Measurements from ENCODE around the gene ADAT3. TPM values are rescaled to one million over a fixed set of nuclear protein-coding genes. Genes with fewer than 3 reads are reported as not detected.

ADAT3 gene
- total and polyA plus RNA-seq, 2 experiments from 2014 or later, result 2.4 to 11.0 TPM

DNA sequence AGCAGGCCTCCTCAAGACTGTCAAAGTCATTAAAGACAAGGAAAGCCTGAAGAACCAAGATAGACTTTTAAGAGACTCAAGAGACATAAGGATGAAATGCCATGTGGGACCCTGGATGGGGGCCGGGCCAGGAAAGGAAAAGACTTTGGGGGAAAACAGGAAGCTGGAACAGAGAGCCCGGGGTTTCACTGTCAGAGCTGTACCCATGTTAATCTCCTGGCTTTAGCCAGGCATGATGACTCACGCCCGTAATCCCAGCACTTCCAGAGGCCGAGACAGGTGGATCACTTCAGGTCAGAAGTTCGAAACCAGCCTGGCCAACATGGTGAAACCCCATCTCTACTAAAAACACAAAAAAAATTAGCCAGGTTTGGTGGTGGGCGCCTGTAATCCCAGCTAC is 36.2 kb upstream of the ADAT3 start:
- Histone ChIP-seq H4K20me1 (ENCODE audit: insufficient read depth, poor library complexity, severe bottlenecking) (peaks cover 9% of the 10 kb centered on the region), H3K4me3 (no peak overlapping the region), H3K27ac (no peak overlapping the region), H3K9me3 (ENCODE audit: low read depth) (no peaks in the 10 kb centered on the region), H3K79me2 (peaks cover 44% of the 10 kb centered on the region), H2AFZ (no peak overlapping the region), H3K36me3 (replicated peaks; ENCODE audit: insufficient read depth, low read depth) (no peaks in the 10 kb centered on the region), H3K27me3 (no peaks in the 10 kb centered on the region), H3K9me2 (replicated peaks; ENCODE audit: insufficient read depth) (no peaks in the 10 kb centered on the region), H3K4me1 (ENCODE audit: insufficient read depth) (peaks cover 12% of the 10 kb centered on the region), H3K4me2 (no peak overlapping the region)
- TF ChIP-seq, protein P1, sequence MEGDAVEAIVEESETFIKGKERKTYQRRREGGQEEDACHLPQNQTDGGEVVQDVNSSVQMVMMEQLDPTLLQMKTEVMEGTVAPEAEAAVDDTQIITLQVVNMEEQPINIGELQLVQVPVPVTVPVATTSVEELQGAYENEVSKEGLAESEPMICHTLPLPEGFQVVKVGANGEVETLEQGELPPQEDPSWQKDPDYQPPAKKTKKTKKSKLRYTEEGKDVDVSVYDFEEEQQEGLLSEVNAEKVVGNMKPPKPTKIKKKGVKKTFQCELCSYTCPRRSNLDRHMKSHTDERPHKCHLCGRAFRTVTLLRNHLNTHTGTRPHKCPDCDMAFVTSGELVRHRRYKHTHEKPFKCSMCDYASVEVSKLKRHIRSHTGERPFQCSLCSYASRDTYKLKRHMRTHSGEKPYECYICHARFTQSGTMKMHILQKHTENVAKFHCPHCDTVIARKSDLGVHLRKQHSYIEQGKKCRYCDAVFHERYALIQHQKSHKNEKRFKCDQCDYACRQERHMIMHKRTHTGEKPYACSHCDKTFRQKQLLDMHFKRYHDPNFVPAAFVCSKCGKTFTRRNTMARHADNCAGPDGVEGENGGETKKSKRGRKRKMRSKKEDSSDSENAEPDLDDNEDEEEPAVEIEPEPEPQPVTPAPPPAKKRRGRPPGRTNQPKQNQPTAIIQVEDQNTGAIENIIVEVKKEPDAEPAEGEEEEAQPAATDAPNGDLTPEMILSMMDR (IDR thresholded peaks at IDR 0.05; ENCODE audit: poor library complexity), result no peak
- TF ChIP-seq EZH2 (IDR thresholded peaks at IDR 0.05; ENCODE audit: borderline replicate concordance), result no peak
- no peak for TF ChIP-seq EZH2phosphoT487 (IDR thresholded peaks at IDR 0.05; ENCODE audit: low read depth, severe bottlenecking, unreplicated experiment)
- WGBS (ENCODE audit: low lambda C conversion rate, missing lambda C conversion rate), result 79% methylated on average over 7 of the region's 7 CpGs
- no peak for DNase-seq (ENCODE audit: low spot score)

DNA sequence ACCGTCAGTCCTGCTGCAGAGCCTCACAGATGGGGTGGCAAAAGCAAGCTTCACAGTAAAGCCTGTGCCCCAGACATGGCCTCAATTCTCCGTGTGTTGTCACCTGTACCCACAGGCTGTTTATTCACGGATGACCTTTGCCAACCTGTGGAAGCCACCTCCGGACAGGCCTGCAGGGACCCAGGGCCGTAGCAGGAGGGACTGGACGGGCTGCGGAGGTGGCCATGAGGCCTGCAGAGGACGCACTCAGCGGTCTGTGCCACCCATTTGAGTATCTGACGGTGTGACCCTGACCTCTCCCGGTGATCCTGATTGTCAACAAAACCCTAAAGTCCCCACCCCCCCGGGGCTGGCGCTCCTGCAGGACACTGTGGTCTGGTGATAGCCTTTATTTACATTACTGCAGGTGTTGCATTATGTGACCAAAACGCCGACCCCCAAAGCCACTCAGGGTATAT is 34.0 kb upstream of the ADAT3 start:
- H3K36me3 ChIP-seq (replicated peaks; ENCODE audit: insufficient read depth, low read depth), result no peaks in the 10 kb centered on the region
- H3K27me3 ChIP-seq, result no peaks in the 10 kb centered on the region
- H3K4me3 ChIP-seq, result no peak overlapping the region
- H3K9me2 ChIP-seq (replicated peaks; ENCODE audit: insufficient read depth), result no peaks in the 10 kb centered on the region
- H3K79me2 ChIP-seq, result peaks cover 62% of the 10 kb centered on the region
- no peak overlapping the region for H3K27ac ChIP-seq
- H4K20me1 ChIP-seq (ENCODE audit: insufficient read depth, poor library complexity, severe bottlenecking), result peaks cover 22% of the 10 kb centered on the region
- H3K4me1 ChIP-seq (ENCODE audit: insufficient read depth), result peaks cover 20% of the 10 kb centered on the region
- peak; percentile 21 for DNase-seq (ENCODE audit: low spot score)
- TF ChIP-seq, protein P1 (IDR thresholded peaks at IDR 0.05; ENCODE audit: poor library complexity), result no peak
- no peak for TF ChIP-seq EZH2phosphoT487 (IDR thresholded peaks at IDR 0.05; ENCODE audit: low read depth, severe bottlenecking, unreplicated experiment)
- no peak for TF ChIP-seq EZH2 (IDR thresholded peaks at IDR 0.05; ENCODE audit: borderline replicate concordance)
- no peaks in the 10 kb centered on the region for H3K9me3 ChIP-seq (ENCODE audit: low read depth)
- H2AFZ ChIP-seq, result no peak overlapping the region
- WGBS (ENCODE audit: low lambda C conversion rate, missing lambda C conversion rate), result 59% methylated on average over 15 of the region's 15 CpGs
- peak overlapping the region; percentile 11 for H3K4me2 ChIP-seq

DNA sequence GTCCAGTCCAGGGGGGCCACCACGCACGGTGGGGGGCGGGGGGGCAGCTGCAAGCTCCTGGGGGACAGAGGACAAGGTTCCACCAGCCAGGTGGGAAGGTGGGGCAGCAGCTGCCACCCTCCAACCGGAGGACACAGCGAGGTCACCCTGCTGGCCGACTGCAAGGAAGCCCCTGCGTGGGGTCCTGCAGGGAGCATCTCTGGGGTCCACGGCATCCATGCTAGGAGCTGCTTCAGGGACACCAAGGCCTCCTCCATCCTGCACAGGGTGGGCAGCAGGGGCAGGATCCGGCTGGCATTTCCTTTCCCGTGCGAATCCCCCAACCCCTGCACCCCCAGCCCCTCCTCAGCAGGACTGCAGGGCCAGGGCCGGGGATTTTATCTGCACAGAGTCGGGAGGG is 33.6 kb upstream of the ADAT3 start:
- 96% methylated on average over 5 of the region's 13 CpGs for WGBS (ENCODE audit: low lambda C conversion rate, missing lambda C conversion rate)
- TF ChIP-seq EZH2phosphoT487 (IDR thresholded peaks at IDR 0.05; ENCODE audit: low read depth, severe bottlenecking, unreplicated experiment) (no peak), EZH2 (IDR thresholded peaks at IDR 0.05; ENCODE audit: borderline replicate concordance) (no peak)
- TF ChIP-seq, protein P1 (IDR thresholded peaks at IDR 0.05; ENCODE audit: poor library complexity), result no peak
- H3K9me2 ChIP-seq (replicated peaks; ENCODE audit: insufficient read depth), result no peaks in the 10 kb centered on the region
- no peak overlapping the region for H2AFZ ChIP-seq
- no peaks in the 10 kb centered on the region for H3K9me3 ChIP-seq (ENCODE audit: low read depth)
- H3K36me3 ChIP-seq (replicated peaks; ENCODE audit: insufficient read depth, low read depth), result no peaks in the 10 kb centered on the region
- peaks cover 25% of the 10 kb centered on the region for H3K4me1 ChIP-seq (ENCODE audit: insufficient read depth)
- H3K4me2 ChIP-seq, result no peak overlapping the region
- no peak overlapping the region for H3K27ac ChIP-seq
- peaks cover 62% of the 10 kb centered on the region for H3K79me2 ChIP-seq
- no peak for DNase-seq (ENCODE audit: low spot score)
- H3K4me3 ChIP-seq, result no peak overlapping the region
- H4K20me1 ChIP-seq (ENCODE audit: insufficient read depth, poor library complexity, severe bottlenecking), result peaks cover 22% of the 10 kb centered on the region
- no peaks in the 10 kb centered on the region for H3K27me3 ChIP-seq
